ENCODE results near the gene ISYNA1. TPM values are rescaled to one million over a fixed set of nuclear protein-coding genes. Genes with fewer than 3 reads are reported as not detected.
A peak's percentile ranks its signal among the peaks of the same experiment; 100 is the strongest.

ISYNA1 gene
- total and polyA plus RNA-seq, 2 donors: 26.0 to 35.6 TPM

- Histone ChIP-seq H3K36me3 (ENCODE audit: insufficient read depth) (no peaks in the 10 kb centered on the region), H3K27ac (ENCODE audit: low read depth) (no peak overlapping the region), H3K4me1 (ENCODE audit: insufficient read depth) (no peaks in the 10 kb centered on the region), H3K4me3 (ENCODE audit: low read depth, low read length) (no peak overlapping the region)
- peak; percentile 78 for DNase-seq (ENCODE audit: extremely low spot score)
- WGBS: 49% methylated on average over 7 of the region's 7 CpGs
Observed at GRCh38 chr19:18401580-18402112, 36.3 kb downstream of the ISYNA1 start.

- Histone ChIP-seq H3K4me3 (ENCODE audit: low read depth, low read length) (no peak overlapping the region), H3K27ac (ENCODE audit: low read depth) (no peak overlapping the region), H3K36me3 (ENCODE audit: insufficient read depth) (no peaks in the 10 kb centered on the region), H3K4me1 (ENCODE audit: insufficient read depth) (no peaks in the 10 kb centered on the region)
- WGBS: 43% methylated on average over 6 of the region's 6 CpGs
- DNase-seq (ENCODE audit: extremely low spot score): no peak
Observed at GRCh38 chr19:18399008-18399407, 38.9 kb downstream of the ISYNA1 start.

DNA sequence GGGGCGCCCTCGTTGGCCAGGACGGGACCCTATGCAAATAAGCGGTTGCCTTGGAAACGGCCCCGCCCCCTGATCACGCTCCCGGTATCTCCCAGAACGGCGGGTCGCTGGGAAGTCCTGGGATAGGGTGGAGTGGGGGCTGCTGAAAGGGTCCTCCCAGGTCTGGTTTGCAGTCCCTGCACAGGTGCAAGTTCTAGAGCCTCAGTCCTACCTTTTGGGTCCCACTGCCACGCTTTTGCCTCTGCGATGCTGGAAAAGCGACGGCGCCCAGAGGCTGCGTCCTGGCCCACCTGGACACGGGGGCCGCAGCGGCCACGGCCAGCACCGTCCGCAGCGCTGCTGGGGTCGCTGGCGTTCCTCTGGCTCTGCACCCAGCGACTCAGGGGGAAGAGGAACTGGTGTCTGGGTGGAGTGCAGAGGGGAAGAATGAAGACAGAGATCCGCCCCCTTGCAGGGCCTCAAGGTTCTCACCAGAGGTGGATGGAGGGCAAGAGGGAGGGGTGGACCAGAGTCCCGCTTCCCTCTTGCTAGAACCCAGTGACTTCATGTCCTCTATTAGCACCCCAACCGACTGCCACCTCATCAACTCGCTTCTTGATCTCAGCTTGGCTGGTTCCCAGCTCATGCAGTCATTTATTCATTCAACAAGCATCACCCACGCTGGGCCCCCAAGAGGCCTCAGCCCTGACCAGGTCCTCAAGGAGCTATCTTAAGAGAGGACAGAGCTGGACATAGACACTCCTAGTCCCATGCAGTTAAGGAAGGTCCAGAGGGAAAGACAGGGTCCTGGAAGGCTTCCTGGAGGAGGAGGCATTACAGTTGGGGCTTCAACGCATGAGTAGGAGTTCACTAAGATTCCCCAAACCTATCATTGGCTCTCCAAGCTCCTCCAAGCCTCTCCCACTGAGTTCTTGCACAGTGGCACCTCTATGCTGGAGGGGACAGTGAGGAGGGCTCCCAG is 40.4 kb downstream of the ISYNA1 start, which contains the start of gene LRRC25:
TSS of gene LRRC25 (minus strand) at position 381 of the 961 bp plus-strand sequence. CDS start 659 bp downstream, outside the sequence.
- no peak for DNase-seq (ENCODE audit: extremely low spot score)
- no peaks in the 10 kb centered on the region for H3K36me3 ChIP-seq (ENCODE audit: insufficient read depth)
- H3K4me3 ChIP-seq (ENCODE audit: low read depth, low read length): no peak within 1 kb of the TSS
- WGBS: 16% methylated on average over 33 of the region's 33 CpGs
- no peaks in the 10 kb centered on the region for H3K4me1 ChIP-seq (ENCODE audit: insufficient read depth)
- no peak within 1 kb of the TSS for H3K27ac ChIP-seq (ENCODE audit: low read depth)

GRCh38 chr19:18396471-18397241 is 41.3 kb downstream of the ISYNA1 start:
- Histone ChIP-seq H3K36me3 (ENCODE audit: insufficient read depth) (no peaks in the 10 kb centered on the region), H3K4me3 (ENCODE audit: low read depth, low read length) (no peak overlapping the region), H3K4me1 (ENCODE audit: insufficient read depth) (no peaks in the 10 kb centered on the region), H3K27ac (ENCODE audit: low read depth) (no peak overlapping the region)
- WGBS: 68% methylated on average over 37 of the region's 37 CpGs
- no peak for DNase-seq (ENCODE audit: extremely low spot score)

DNA sequence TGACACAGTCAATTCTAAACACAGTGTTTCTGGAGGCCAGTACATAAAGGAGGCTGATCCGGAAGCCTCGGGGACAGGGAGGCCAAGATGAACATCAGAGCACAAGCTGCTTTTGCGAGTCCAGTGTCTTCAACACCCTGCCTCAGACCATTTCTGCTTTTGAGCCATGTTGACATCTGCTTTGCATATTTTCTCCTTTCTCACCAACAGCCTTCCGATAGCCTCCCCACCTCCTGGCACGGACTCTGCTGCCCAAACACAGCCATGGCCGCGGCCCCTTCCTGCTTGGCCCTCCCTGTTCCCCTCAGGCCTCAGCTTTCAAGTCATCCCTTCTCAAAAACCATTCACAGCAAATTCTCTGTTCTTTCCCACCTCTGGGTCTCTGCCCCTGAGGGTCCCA is 44.1 kb downstream of the ISYNA1 start:
- H3K4me1 ChIP-seq (ENCODE audit: insufficient read depth): no peaks in the 10 kb centered on the region
- WGBS: 60% methylated on average over 7 of the region's 7 CpGs
- no peak overlapping the region for H3K4me3 ChIP-seq (ENCODE audit: low read depth, low read length)
- no peaks in the 10 kb centered on the region for H3K36me3 ChIP-seq (ENCODE audit: insufficient read depth)
- no peak for DNase-seq (ENCODE audit: extremely low spot score)
- H3K27ac ChIP-seq (ENCODE audit: low read depth): no peak overlapping the region

GRCh38 chr19:18392926-18393325 is 45.0 kb downstream of the ISYNA1 start:
- Histone ChIP-seq H3K4me1 (ENCODE audit: insufficient read depth) (no peaks in the 10 kb centered on the region), H3K27ac (ENCODE audit: low read depth) (no peak overlapping the region), H3K4me3 (ENCODE audit: low read depth, low read length) (no peak overlapping the region), H3K36me3 (ENCODE audit: insufficient read depth) (no peaks in the 10 kb centered on the region)
- WGBS: 83% methylated on average over 5 of the region's 5 CpGs
- DNase-seq (ENCODE audit: extremely low spot score): no peak

DNA sequence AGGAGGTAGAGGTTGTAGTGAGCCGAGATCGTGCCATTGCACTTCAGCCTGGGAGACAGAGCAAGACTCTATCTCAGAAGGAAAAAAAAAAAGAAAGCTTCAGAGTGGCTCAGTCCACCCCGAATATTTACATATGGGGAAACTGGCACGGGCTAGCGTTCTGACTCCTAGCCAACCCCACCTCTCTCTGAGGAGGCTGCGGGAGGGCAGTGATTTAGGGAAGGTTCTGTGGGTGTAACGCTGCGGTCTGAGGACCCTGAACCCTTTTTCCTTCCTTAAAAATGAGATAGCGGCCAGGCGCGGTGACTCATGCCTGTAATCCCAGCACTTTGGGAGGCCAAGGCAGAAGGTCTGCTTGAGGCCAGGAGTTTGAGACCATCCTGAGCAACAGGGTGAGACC is 45.5 kb downstream of the ISYNA1 start:
- Histone ChIP-seq H3K4me3 (ENCODE audit: low read depth, low read length) (no peak overlapping the region), H3K27ac (ENCODE audit: low read depth) (no peak overlapping the region), H3K36me3 (ENCODE audit: insufficient read depth) (no peaks in the 10 kb centered on the region), H3K4me1 (ENCODE audit: insufficient read depth) (no peaks in the 10 kb centered on the region)
- no peak for DNase-seq (ENCODE audit: extremely low spot score)
- 49% methylated on average over 11 of the region's 11 CpGs for WGBS

DNA sequence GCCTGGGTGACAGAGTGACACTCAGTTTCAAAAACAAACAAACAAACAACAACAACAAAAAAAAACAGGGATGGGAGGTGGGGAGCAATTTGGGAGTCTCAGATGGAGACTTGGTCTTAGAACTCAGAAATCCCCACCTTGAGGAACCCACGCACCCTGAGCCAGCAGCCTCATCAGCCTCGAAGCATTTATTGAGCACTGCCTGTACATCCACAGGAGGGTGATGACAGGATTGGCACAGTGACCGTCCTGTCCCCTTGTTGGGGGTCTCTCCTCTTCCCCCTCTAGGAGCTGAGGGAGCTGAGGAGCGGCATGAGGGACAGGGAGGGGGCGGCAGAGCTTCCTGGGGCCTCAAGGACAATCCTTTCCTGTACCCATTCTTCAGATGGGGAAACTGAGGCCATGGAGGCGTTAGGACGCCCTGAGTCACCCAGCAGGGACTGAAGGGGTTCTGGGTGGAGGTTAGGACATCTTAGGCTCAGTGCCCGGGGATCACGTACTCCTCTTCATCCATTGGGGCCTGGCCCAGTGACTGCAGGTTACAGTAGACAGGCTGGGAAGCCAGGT is 46.3 kb downstream of the ISYNA1 start:
- no peaks in the 10 kb centered on the region for H3K4me1 ChIP-seq (ENCODE audit: insufficient read depth)
- H3K27ac ChIP-seq (ENCODE audit: low read depth): no peak overlapping the region
- H3K4me3 ChIP-seq (ENCODE audit: low read depth, low read length): no peak overlapping the region
- H3K36me3 ChIP-seq (ENCODE audit: insufficient read depth): no peaks in the 10 kb centered on the region
- 83% methylated on average over 9 of the region's 9 CpGs for WGBS
- no peak for DNase-seq (ENCODE audit: extremely low spot score)

GRCh38 chr19:18390065-18390907 is 47.6 kb downstream of the ISYNA1 start:
- Histone ChIP-seq H3K4me1 (ENCODE audit: insufficient read depth) (no peaks in the 10 kb centered on the region), H3K36me3 (ENCODE audit: insufficient read depth) (no peaks in the 10 kb centered on the region), H3K4me3 (ENCODE audit: low read depth, low read length) (no peak overlapping the region), H3K27ac (ENCODE audit: low read depth) (no peak overlapping the region)
- no peak for DNase-seq (ENCODE audit: extremely low spot score)
- WGBS: 96% methylated on average over 6 of the region's 6 CpGs

DNA sequence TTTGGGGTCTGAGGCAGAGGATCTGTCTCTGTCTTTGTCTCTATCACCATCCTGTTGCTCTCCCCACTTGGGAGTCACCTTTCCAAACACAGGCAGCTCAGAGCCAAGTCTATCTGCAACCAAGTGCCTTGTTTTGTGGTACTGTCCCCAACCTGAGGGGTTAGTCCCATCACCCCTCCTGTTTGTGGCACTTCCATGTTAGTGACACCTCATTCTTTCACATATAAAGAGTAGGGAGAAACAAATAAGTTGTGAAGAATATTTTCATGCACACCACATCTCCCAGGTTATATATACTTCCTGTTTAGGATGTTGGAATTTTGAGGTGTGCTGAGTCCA is 48.2 kb downstream of the ISYNA1 start:
- no peak overlapping the region for H3K4me3 ChIP-seq (ENCODE audit: low read depth, low read length)
- H3K36me3 ChIP-seq (ENCODE audit: insufficient read depth): no peaks in the 10 kb centered on the region
- no peak for DNase-seq (ENCODE audit: extremely low spot score)
- H3K4me1 ChIP-seq (ENCODE audit: insufficient read depth): no peaks in the 10 kb centered on the region
- H3K27ac ChIP-seq (ENCODE audit: low read depth): no peak overlapping the region

- H3K27ac ChIP-seq (ENCODE audit: low read depth): no peak overlapping the region
- H3K36me3 ChIP-seq (ENCODE audit: insufficient read depth): no peaks in the 10 kb centered on the region
- H3K4me1 ChIP-seq (ENCODE audit: insufficient read depth): no peaks in the 10 kb centered on the region
- 84% methylated on average over 13 of the region's 13 CpGs for WGBS
- H3K4me3 ChIP-seq (ENCODE audit: low read depth, low read length): no peak overlapping the region
- DNase-seq (ENCODE audit: extremely low spot score): no peak
Observed at GRCh38 chr19:18388960-18389725, 48.8 kb downstream of the ISYNA1 start.

GRCh38 chr19:18388100-18388959 is 49.6 kb downstream of the ISYNA1 start:
- WGBS: 8% methylated on average over 86 of the region's 86 CpGs
- Histone ChIP-seq H3K4me1 (ENCODE audit: insufficient read depth) (no peaks in the 10 kb centered on the region), H3K27ac (ENCODE audit: low read depth) (no peak overlapping the region), H3K4me3 (ENCODE audit: low read depth, low read length) (peak overlapping the region; percentile 1), H3K36me3 (ENCODE audit: insufficient read depth) (no peaks in the 10 kb centered on the region)
- no peak for DNase-seq (ENCODE audit: extremely low spot score)
